ENCODE measurements around the gene FBXL13. TPM values are rescaled to one million over a fixed set of nuclear protein-coding genes. Genes with fewer than 3 reads are reported as not detected.

FBXL13 gene
- total RNA-seq, 1 donor from 2014 or later, result 2.1 TPM

DNA sequence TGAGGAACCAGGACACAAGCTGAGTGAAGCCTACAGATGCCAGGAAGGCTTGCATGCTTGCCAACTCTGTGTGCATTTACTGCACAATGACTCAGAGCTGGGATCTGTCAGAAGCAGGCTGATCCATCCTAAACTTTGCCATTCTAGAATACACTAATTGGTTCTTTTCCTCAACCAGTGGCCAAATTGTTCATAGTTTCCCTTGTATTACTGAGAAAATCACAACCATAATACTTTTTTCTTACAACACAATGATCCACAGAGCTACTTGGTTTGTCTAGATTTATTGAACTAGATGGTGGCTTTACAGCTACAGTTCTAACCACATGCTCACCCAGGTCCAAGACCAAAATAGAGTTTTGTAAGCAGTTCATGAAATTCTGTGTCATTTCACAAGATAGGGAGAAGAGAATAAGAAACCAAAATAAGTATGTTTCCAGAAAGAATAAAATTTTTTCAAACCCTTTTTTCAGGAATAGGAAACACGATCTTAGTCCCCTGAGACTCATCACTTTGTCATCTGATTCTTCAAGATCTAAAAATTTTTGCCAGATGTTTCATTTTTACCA is 182.8 kb downstream of the FBXL13 start:
- Mint-ChIP-seq H3K36me3 (ENCODE audit: low read depth) (no peaks in the 10 kb centered on the region), H3K27me3 (ENCODE audit: low read depth) (no peaks in the 10 kb centered on the region), H3K4me1 (no peaks in the 10 kb centered on the region), H3K9me3 (no peaks in the 10 kb centered on the region), H3K27ac (ENCODE audit: unreplicated experiment) (no peak overlapping the region), H3K4me3 (no peak overlapping the region)
- no peak for DNase-seq (ENCODE audit: low read depth, low spot score)
- TF ChIP-seq, protein P1, sequence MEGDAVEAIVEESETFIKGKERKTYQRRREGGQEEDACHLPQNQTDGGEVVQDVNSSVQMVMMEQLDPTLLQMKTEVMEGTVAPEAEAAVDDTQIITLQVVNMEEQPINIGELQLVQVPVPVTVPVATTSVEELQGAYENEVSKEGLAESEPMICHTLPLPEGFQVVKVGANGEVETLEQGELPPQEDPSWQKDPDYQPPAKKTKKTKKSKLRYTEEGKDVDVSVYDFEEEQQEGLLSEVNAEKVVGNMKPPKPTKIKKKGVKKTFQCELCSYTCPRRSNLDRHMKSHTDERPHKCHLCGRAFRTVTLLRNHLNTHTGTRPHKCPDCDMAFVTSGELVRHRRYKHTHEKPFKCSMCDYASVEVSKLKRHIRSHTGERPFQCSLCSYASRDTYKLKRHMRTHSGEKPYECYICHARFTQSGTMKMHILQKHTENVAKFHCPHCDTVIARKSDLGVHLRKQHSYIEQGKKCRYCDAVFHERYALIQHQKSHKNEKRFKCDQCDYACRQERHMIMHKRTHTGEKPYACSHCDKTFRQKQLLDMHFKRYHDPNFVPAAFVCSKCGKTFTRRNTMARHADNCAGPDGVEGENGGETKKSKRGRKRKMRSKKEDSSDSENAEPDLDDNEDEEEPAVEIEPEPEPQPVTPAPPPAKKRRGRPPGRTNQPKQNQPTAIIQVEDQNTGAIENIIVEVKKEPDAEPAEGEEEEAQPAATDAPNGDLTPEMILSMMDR (conservative IDR thresholded peaks at IDR 0.05), result no peak

- TF ChIP-seq, protein P1 (conservative IDR thresholded peaks at IDR 0.05), result no peak
- Mint-ChIP-seq H3K27ac (ENCODE audit: unreplicated experiment) (no peak overlapping the region), H3K4me1 (no peaks in the 10 kb centered on the region), H3K4me3 (no peak overlapping the region), H3K27me3 (ENCODE audit: low read depth) (no peaks in the 10 kb centered on the region), H3K36me3 (ENCODE audit: low read depth) (no peaks in the 10 kb centered on the region), H3K9me3 (no peaks in the 10 kb centered on the region)
- no peak for DNase-seq (ENCODE audit: low read depth, low spot score)
Measured at GRCh38 chr7:102890971-102891692, 183.5 kb downstream of the FBXL13 start.

DNA sequence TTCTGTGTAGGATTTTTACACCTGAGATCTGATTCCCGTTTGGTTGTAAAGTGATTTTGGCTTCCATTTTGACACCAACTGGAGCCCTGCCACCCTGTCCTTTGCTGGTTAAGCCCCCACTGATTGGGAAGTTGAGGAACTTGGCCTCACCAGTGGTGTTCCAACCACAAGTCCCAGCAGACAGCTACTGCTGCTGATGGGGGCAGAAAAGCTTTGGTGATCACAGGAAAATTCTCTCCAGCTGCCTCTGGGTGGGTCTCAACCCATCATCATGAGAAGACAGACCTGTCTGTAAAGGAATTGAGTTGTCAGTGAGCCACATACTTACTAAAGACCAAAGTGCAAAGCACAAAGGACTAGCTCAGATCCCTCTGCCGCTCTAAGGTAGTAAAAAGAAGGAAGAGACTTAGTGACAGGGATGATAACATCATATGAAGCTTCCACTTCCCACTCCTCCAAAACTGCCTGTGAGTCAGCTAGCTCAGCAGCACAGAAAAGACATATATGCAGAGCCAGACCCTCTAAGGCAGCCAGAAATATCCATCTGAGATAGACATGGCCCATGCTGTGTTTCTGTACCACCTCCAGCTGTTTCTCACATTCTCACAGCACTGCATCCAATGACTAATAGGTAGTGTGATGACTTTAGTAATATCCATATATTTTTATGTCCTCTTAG is 184.2 kb downstream of the FBXL13 start:
- TF ChIP-seq, protein P1 (conservative IDR thresholded peaks at IDR 0.05), result no peak
- Mint-ChIP-seq H3K4me1 (no peaks in the 10 kb centered on the region), H3K27me3 (ENCODE audit: low read depth) (no peaks in the 10 kb centered on the region), H3K9me3 (no peaks in the 10 kb centered on the region), H3K4me3 (no peak overlapping the region), H3K36me3 (ENCODE audit: low read depth) (no peaks in the 10 kb centered on the region), H3K27ac (ENCODE audit: unreplicated experiment) (no peak overlapping the region)
- no peak for DNase-seq (ENCODE audit: low read depth, low spot score)

DNA sequence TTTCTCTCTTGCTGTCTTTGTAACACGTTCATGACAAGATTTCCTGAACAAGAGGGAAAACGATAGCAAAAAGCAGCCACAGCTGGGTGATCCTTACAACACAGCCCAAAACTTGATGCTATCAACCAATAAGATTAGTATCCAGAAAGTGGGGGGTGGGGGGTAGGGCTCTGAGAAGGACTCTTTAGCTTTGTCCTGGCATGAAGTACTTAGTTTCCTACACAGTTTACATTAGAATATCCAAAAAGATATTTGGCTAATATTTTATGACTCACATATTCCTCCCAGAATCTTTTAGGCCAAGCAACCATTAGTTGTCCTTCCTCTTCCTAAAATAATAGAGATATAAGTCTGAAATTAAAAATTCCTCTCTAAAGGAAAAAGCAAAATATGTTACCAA is 184.7 kb downstream of the FBXL13 start:
- Mint-ChIP-seq H3K4me3 (no peak overlapping the region), H3K27me3 (ENCODE audit: low read depth) (no peaks in the 10 kb centered on the region), H3K36me3 (ENCODE audit: low read depth) (no peaks in the 10 kb centered on the region), H3K9me3 (no peaks in the 10 kb centered on the region), H3K27ac (ENCODE audit: unreplicated experiment) (no peak overlapping the region), H3K4me1 (no peaks in the 10 kb centered on the region)
- TF ChIP-seq, protein P1 (conservative IDR thresholded peaks at IDR 0.05), result no peak
- DNase-seq (ENCODE audit: low read depth, low spot score), result no peak

DNA sequence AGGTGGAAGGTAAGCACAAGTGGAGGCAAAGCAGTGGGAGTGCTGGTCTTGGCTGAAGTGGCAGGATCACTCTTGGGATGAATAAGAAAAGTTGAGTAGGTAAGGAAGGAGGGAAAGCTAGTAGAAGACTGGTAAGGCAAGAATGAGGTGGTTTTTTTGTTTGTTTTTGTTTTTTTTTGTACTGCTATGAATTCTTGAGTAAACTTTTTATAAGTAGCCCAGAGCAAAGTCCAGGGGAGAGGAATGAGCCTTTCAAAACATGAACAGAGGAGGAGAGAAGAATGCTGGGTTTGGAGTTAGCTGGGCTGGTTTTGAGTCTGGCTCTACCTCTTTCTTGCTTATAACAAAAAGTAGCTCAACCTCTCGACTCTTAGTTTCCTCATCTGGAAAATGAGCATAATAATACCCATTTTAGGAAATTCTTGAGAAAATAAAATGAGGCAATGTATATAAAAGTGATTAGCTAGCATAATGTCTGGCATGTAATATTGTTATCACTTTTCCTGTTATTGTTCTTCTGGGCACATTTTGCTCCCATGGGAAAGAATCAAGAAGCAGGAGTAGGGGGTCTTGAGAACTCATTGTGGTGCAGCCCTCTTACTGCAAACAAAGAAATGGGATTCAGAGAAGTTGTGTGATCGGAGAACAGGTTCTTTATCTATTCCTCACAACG is 185.9 kb downstream of the FBXL13 start:
- TF ChIP-seq, protein P1 (conservative IDR thresholded peaks at IDR 0.05), result no peak
- no peak for DNase-seq (ENCODE audit: low read depth, low spot score)
- Mint-ChIP-seq H3K9me3 (no peaks in the 10 kb centered on the region), H3K27me3 (ENCODE audit: low read depth) (no peaks in the 10 kb centered on the region), H3K36me3 (ENCODE audit: low read depth) (no peaks in the 10 kb centered on the region), H3K4me3 (no peak overlapping the region), H3K4me1 (no peaks in the 10 kb centered on the region), H3K27ac (ENCODE audit: unreplicated experiment) (no peak overlapping the region)
